ENCODE data around the gene LARGE2. TPM values are rescaled to one million over a fixed set of nuclear protein-coding genes. Genes with fewer than 3 reads are reported as not detected.
A peak's percentile ranks its signal among the peaks of the same experiment; 100 is the strongest.

LARGE2 gene
- total and polyA plus RNA-seq, 2 experiments from 2014 or later, result not detected

GRCh38 chr11:45959851-45960250 lies 37.4 kb downstream of the LARGE2 start:
- Histone ChIP-seq H3K9ac (no peak overlapping the region), H3F3A (ENCODE audit: insufficient read depth) (peaks cover 27% of the 10 kb centered on the region), H3K9me3 (ENCODE audit: low read depth) (no peaks in the 10 kb centered on the region), H3K27ac (peak overlapping the region; percentile 64), H3K4me1 (ENCODE audit: insufficient read depth) (peaks cover 25% of the 10 kb centered on the region), H3K4me2 (ENCODE audit: unreplicated experiment) (peak overlapping the region; percentile 38), H3K9me2 (ENCODE audit: insufficient read depth) (no peaks in the 10 kb centered on the region), H2AFZ (no peak overlapping the region), H3K4me3 (no peak overlapping the region), H3K79me2 (ENCODE audit: insufficient read depth) (peaks cover 9% of the 10 kb centered on the region; the same call in 1 of the 2 replicates), H4K20me1 (ENCODE audit: insufficient read depth) (no peaks in the 10 kb centered on the region; the same call in 1 of the 2 replicates), H3K27me3 (replicated peaks; ENCODE audit: insufficient read depth) (no peaks in the 10 kb centered on the region), H3K36me3 (ENCODE audit: low read depth) (peaks cover 8% of the 10 kb centered on the region; the same call in 1 of the 2 replicates)
- in situ Hi-C loops (cut with MboI), result no loop called here
- 17% methylated on average over 1 of the region's 1 CpG for WGBS, 2 experiments (ENCODE audit: low coverage in 1 of 2, low lambda C conversion rate in 2 of 2, missing lambda C conversion rate in 2 of 2)
- no peak for TF ChIP-seq EZH2 (IDR thresholded peaks at IDR 0.05; ENCODE audit: insufficient read depth, poor library complexity, severe bottlenecking)
- TF ChIP-seq EZH2phosphoT487 (IDR thresholded peaks at IDR 0.05; ENCODE audit: insufficient read depth, low read depth), result peak; percentile 77; the same call in 1 of the 2 replicates
- DNase-seq, result peak; percentile 78

GRCh38 chr11:45960387-45961095 lies 38.1 kb downstream of the LARGE2 start:
- Histone ChIP-seq H3K9me3 (ENCODE audit: low read depth) (no peaks in the 10 kb centered on the region), H3K27ac (peak overlapping the region; percentile 64), H4K20me1 (ENCODE audit: insufficient read depth) (no peaks in the 10 kb centered on the region; the same call in 1 of the 2 replicates), H3K4me2 (ENCODE audit: unreplicated experiment) (peak overlapping the region; percentile 38), H3K4me1 (ENCODE audit: insufficient read depth) (peaks cover 25% of the 10 kb centered on the region), H3K4me3 (no peak overlapping the region), H3K79me2 (ENCODE audit: insufficient read depth) (peaks cover 9% of the 10 kb centered on the region; the same call in 1 of the 2 replicates), H3K36me3 (ENCODE audit: low read depth) (peaks cover 8% of the 10 kb centered on the region; the same call in 1 of the 2 replicates), H3F3A (ENCODE audit: insufficient read depth) (peaks cover 27% of the 10 kb centered on the region), H2AFZ (no peak overlapping the region), H3K27me3 (replicated peaks; ENCODE audit: insufficient read depth) (no peaks in the 10 kb centered on the region), H3K9ac (no peak overlapping the region), H3K9me2 (ENCODE audit: insufficient read depth) (no peaks in the 10 kb centered on the region)
- DNase-seq, result peak; percentile 55
- TF ChIP-seq EZH2phosphoT487 (IDR thresholded peaks at IDR 0.05; ENCODE audit: insufficient read depth, low read depth), result no peak
- TF ChIP-seq EZH2 (IDR thresholded peaks at IDR 0.05; ENCODE audit: insufficient read depth, poor library complexity, severe bottlenecking), result no peak
- in situ Hi-C loops (cut with MboI), result no loop called here
- WGBS, 2 experiments (ENCODE audit: low coverage in 1 of 2, low lambda C conversion rate in 2 of 2, missing lambda C conversion rate in 2 of 2), result 16 to 18% methylated on average over 4 of the region's 4 CpGs

GRCh38 chr11:45961751-45962240 lies 39.3 kb downstream of the LARGE2 start:
- Histone ChIP-seq H4K20me1 (ENCODE audit: insufficient read depth) (no peaks in the 10 kb centered on the region; the same call in 1 of the 2 replicates), H3K4me2 (ENCODE audit: unreplicated experiment) (no peak overlapping the region), H3F3A (ENCODE audit: insufficient read depth) (peaks cover 27% of the 10 kb centered on the region), H3K79me2 (ENCODE audit: insufficient read depth) (peaks cover 9% of the 10 kb centered on the region; the same call in 1 of the 2 replicates), H3K9me3 (ENCODE audit: low read depth) (no peaks in the 10 kb centered on the region), H2AFZ (no peak overlapping the region), H3K27me3 (replicated peaks; ENCODE audit: insufficient read depth) (no peaks in the 10 kb centered on the region), H3K9me2 (ENCODE audit: insufficient read depth) (no peaks in the 10 kb centered on the region), H3K4me3 (no peak overlapping the region), H3K9ac (no peak overlapping the region), H3K27ac (no peak overlapping the region), H3K36me3 (ENCODE audit: low read depth) (peaks cover 8% of the 10 kb centered on the region; the same call in 1 of the 2 replicates), H3K4me1 (ENCODE audit: insufficient read depth) (peaks cover 25% of the 10 kb centered on the region)
- no peak for DNase-seq
- in situ Hi-C loops (cut with MboI), result no loop called here
- 89 to 94% methylated on average over 7 of the region's 7 CpGs for WGBS, 2 experiments (ENCODE audit: low coverage in 1 of 2, low lambda C conversion rate in 2 of 2, missing lambda C conversion rate in 2 of 2)
- TF ChIP-seq EZH2 (IDR thresholded peaks at IDR 0.05; ENCODE audit: insufficient read depth, poor library complexity, severe bottlenecking), result no peak
- no peak for TF ChIP-seq EZH2phosphoT487 (IDR thresholded peaks at IDR 0.05; ENCODE audit: insufficient read depth, low read depth)

GRCh38 chr11:45964911-45965389 lies 42.5 kb downstream of the LARGE2 start:
- peak overlapping the region; percentile 55 for H3K9ac ChIP-seq
- DNase-seq, result peak; percentile 84
- TF ChIP-seq EZH2phosphoT487 (IDR thresholded peaks at IDR 0.05; ENCODE audit: insufficient read depth, low read depth) (no peak), EZH2 (IDR thresholded peaks at IDR 0.05; ENCODE audit: insufficient read depth, poor library complexity, severe bottlenecking) (no peak)
- in situ Hi-C loops (cut with MboI), result no loop called here
- H3K4me3 ChIP-seq, result no peak overlapping the region
- peaks cover 17% of the 10 kb centered on the region for H3K4me1 ChIP-seq (ENCODE audit: insufficient read depth)
- H3K27me3 ChIP-seq (replicated peaks; ENCODE audit: insufficient read depth), result no peaks in the 10 kb centered on the region
- peaks cover 19% of the 10 kb centered on the region; the same call in 1 of the 2 replicates for H3K36me3 ChIP-seq (ENCODE audit: low read depth)
- no peaks in the 10 kb centered on the region for H4K20me1 ChIP-seq (ENCODE audit: insufficient read depth)
- no peaks in the 10 kb centered on the region for H3K9me3 ChIP-seq (ENCODE audit: low read depth)
- H3K79me2 ChIP-seq (ENCODE audit: insufficient read depth), result no peaks in the 10 kb centered on the region
- H3K4me2 ChIP-seq (ENCODE audit: unreplicated experiment), result peak overlapping the region; percentile 39
- no peak overlapping the region for H3K27ac ChIP-seq
- WGBS, 2 experiments (ENCODE audit: low coverage in 1 of 2, low lambda C conversion rate in 2 of 2, missing lambda C conversion rate in 2 of 2), result 10 to 16% methylated on average over 9 of the region's 9 CpGs
- peak overlapping the region; percentile 54 for H2AFZ ChIP-seq
- no peaks in the 10 kb centered on the region for H3K9me2 ChIP-seq (ENCODE audit: insufficient read depth)
- H3F3A ChIP-seq (ENCODE audit: insufficient read depth), result peaks cover 13% of the 10 kb centered on the region

Data from GM23248 (cell line).